ENCODE measurements around the gene ABRACL. TPM values are rescaled to one million over a fixed set of nuclear protein-coding genes. Genes with fewer than 3 reads are reported as not detected.

ABRACL gene
- total and polyA plus RNA-seq, 11 donors, result 3.2 to 26.3 (median 8.1) TPM

DNA sequence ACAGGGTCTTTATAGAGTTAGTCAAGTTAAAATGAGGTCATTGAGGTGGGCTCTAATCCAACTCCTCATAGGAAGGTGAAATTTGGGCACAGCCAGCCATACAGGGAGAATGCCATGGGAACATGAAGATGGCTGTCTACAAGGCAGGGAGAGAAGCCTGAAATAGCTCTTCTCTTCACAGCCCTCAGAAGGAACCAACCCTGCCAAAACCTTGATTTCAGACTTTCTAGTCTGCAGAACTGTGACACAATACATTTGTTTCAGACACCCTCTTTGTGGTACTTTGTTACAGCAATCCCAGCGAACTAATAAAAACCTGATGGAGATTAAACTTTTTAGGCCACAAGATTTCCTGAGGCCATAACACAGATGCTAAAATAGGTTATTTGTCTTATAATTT, 63.3 kb downstream of the ABRACL start:
- no peak for TF ChIP-seq POLR2A (IDR thresholded peaks at IDR 0.05)
- TF ChIP-seq, protein P1, sequence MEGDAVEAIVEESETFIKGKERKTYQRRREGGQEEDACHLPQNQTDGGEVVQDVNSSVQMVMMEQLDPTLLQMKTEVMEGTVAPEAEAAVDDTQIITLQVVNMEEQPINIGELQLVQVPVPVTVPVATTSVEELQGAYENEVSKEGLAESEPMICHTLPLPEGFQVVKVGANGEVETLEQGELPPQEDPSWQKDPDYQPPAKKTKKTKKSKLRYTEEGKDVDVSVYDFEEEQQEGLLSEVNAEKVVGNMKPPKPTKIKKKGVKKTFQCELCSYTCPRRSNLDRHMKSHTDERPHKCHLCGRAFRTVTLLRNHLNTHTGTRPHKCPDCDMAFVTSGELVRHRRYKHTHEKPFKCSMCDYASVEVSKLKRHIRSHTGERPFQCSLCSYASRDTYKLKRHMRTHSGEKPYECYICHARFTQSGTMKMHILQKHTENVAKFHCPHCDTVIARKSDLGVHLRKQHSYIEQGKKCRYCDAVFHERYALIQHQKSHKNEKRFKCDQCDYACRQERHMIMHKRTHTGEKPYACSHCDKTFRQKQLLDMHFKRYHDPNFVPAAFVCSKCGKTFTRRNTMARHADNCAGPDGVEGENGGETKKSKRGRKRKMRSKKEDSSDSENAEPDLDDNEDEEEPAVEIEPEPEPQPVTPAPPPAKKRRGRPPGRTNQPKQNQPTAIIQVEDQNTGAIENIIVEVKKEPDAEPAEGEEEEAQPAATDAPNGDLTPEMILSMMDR (IDR thresholded peaks at IDR 0.05), result no peak
- H3K4me3 ChIP-seq, result no peak overlapping the region
- no peaks in the 10 kb centered on the region for H3K4me1 ChIP-seq
- H3K27me3 ChIP-seq, result no peaks in the 10 kb centered on the region
- ATAC-seq, result no peak
- intact Hi-C loops (cut with DNase I), result no loop called here
- no peak overlapping the region for H3K27ac ChIP-seq
- H3K36me3 ChIP-seq, result no peaks in the 10 kb centered on the region
- DNase-seq, result no peak
- H3K9me3 ChIP-seq, result no peaks in the 10 kb centered on the region
- WGBS, 4 donors, result 95 to 96% (median 95%) methylated on average over 1 of the region's 1 CpG

Other genes starting within 250 kb of the ABRACL start
- 1 to 10 TPM; 1.3 to 6.0 (median 2.9) TPM for gene ECT2L, start 232.7 kb upstream of the ABRACL start, total RNA-seq
- under 1 TPM; 0.19 to 0.46 TPM for gene ECT2L, start 232.7 kb upstream of the ABRACL start, polyA plus RNA-seq
- 10 to 100 TPM; 35.2 to 48.2 (median 38.3) TPM for gene REPS1, start 40.5 kb upstream of the ABRACL start, total RNA-seq
- gene REPS1, start 40.5 kb upstream of the ABRACL start, polyA plus RNA-seq, result 10 to 100 TPM; 16.3 to 65.8 TPM
- gene HECA, start 106.3 kb downstream of the ABRACL start, total RNA-seq, result 10 to 100 TPM; 38.2 to 67.0 (median 48.3) TPM
- gene HECA, start 106.3 kb downstream of the ABRACL start, polyA plus RNA-seq, result 10 to 100 TPM; 16.5 to 22.2 TPM